HG02943 (cell line): ENCODE results near the gene ISG20L2.

Experiments used
- ATAC-seq: cut with Tn5 transposase; IDR thresholded peaks from one replicate; pipeline ENCODE4 v1.9.1; 2021; ENCODE audit warnings: mild to moderate bottlenecking, low read depth, moderate library complexity; ENCODE audit not compliant: unreplicated experiment

Gene ISG20L2

GRCh38 chr1:156691191-156691590 lies 37.4 kb downstream of the ISG20L2 start:
- no peak for ATAC-seq

GRCh38 chr1:156690675-156691036 lies 37.9 kb downstream of the ISG20L2 start:
- ATAC-seq: no peak

GRCh38 chr1:156689953-156690674 lies 38.5 kb downstream of the ISG20L2 start:
- no peak for ATAC-seq

- ATAC-seq: no peak
These were observed 39.3 kb downstream of the ISG20L2 start for GRCh38 chr1:156689035-156689952.

- no peak for ATAC-seq
These were observed 44.3 kb downstream of the ISG20L2 start for GRCh38 chr1:156684227-156684782.

GRCh38 chr1:156682166-156682890 lies 46.2 kb downstream of the ISG20L2 start:
- ATAC-seq: no peak

GRCh38 chr1:156681196-156681960 lies 47.2 kb downstream of the ISG20L2 start:
- ATAC-seq: no peak

- ATAC-seq: no peak
These were observed 48.5 kb downstream of the ISG20L2 start for GRCh38 chr1:156680056-156680455.

GRCh38 chr1:156677616-156678596 lies 50.7 kb downstream of the ISG20L2 start:
- ATAC-seq: no peak

- no peak for ATAC-seq
These were observed 51.5 kb downstream of the ISG20L2 start, which contains the start of gene NES for GRCh38 chr1:156676820-156677615. Gene NES (minus strand): TSS chr1:156677407. CDS start chr1:156677264, 143 bp downstream.

- ATAC-seq: no peak
These were observed 52.3 kb downstream of the ISG20L2 start for GRCh38 chr1:156676114-156676819.

- no peak for ATAC-seq
These were observed 53.1 kb downstream of the ISG20L2 start for GRCh38 chr1:156675210-156676113.

- no peak for ATAC-seq
These were observed 55.0 kb downstream of the ISG20L2 start for GRCh38 chr1:156673387-156674121.
